OCI-LY7 (cell line): Measurements from ENCODE around the gene ZNF605.

Experiments used
- EZH2phosphoT487 ChIP-seq: fragments of 200-600 bp; sonication (generic); IDR thresholded peaks from 2 replicates; pipeline ENCODE4 v1.6.1; 2018; ENCODE audit warnings: low read depth, borderline replicate concordance, mild to moderate bottlenecking, mixed run types, antibody characterized with exemption, low read length, moderate library complexity, mixed read lengths
- TF ChIP-seq, protein P1 (sequence below): fragments of 200-600 bp; sonication (generic); conservative IDR thresholded peaks from 2 replicates; pipeline ENCODE4 v1.5.1; 2014; ENCODE audit warnings: mild to moderate bottlenecking, antibody characterized with exemption, low read length, moderate library complexity, mixed read lengths

DNA sequence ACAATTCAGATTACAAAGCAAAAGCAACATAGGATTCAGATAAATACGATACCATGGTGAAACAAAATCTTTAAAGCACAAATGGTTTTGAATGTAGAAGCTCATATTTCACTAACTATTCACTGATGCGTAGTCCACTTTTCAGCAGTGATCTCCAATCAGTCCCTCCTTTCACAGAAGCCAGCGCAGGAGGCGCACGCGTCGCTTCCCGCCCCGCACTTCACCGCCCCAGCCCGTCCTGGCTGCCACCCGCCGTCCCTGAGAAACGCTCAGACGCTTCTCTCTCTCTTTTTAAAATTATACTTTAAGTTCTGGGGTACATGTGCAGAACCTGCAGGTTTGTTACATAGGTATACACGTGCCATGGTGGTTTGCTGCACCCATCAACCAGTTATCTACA is 48.9 kb downstream of the ZNF605 start:
- TF ChIP-seq, protein P1, sequence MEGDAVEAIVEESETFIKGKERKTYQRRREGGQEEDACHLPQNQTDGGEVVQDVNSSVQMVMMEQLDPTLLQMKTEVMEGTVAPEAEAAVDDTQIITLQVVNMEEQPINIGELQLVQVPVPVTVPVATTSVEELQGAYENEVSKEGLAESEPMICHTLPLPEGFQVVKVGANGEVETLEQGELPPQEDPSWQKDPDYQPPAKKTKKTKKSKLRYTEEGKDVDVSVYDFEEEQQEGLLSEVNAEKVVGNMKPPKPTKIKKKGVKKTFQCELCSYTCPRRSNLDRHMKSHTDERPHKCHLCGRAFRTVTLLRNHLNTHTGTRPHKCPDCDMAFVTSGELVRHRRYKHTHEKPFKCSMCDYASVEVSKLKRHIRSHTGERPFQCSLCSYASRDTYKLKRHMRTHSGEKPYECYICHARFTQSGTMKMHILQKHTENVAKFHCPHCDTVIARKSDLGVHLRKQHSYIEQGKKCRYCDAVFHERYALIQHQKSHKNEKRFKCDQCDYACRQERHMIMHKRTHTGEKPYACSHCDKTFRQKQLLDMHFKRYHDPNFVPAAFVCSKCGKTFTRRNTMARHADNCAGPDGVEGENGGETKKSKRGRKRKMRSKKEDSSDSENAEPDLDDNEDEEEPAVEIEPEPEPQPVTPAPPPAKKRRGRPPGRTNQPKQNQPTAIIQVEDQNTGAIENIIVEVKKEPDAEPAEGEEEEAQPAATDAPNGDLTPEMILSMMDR = no peak
- TF ChIP-seq EZH2phosphoT487 = no peak
